Astrocyte (in vitro differentiated cells and primary cell): ENCODE measurements around the gene FYN.

ENCODE experiments used
- EZH2 ChIP-seq: IDR thresholded peaks from 2 replicates; pipeline ENCODE4 v1.6.1; 2012; ENCODE audit warnings: mild to moderate bottlenecking, low read length, inconsistent platforms; ENCODE audit not compliant: insufficient read depth
- TF ChIP-seq, protein P1 (sequence below): IDR thresholded peaks from 2 replicates; pipeline ENCODE4 v1.5.1; 2011; ENCODE audit warnings: low read depth, mild to moderate bottlenecking, inconsistent platforms, low read length, moderate library complexity; ENCODE audit not compliant: insufficient read depth

DNA sequence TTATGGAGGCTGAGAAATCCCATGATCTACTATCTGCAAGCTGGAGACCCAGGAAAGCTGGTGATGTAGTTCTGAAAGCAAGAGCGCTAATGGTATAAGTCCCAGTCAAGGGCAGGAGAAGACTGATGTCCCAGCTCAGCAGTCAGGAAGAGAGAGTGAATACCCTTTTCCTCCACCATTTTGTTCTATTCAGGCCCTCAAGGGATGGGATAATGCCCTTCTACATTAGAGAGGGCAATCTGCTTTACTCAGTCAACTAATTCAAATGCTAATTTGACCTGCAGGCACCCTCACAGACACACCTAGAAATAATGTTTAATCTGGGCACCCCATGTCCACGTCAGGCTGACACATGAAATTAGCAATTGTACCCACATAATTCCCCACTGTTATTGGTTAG lies 10.8 kb upstream of the FYN start:
- TF ChIP-seq, protein P1, sequence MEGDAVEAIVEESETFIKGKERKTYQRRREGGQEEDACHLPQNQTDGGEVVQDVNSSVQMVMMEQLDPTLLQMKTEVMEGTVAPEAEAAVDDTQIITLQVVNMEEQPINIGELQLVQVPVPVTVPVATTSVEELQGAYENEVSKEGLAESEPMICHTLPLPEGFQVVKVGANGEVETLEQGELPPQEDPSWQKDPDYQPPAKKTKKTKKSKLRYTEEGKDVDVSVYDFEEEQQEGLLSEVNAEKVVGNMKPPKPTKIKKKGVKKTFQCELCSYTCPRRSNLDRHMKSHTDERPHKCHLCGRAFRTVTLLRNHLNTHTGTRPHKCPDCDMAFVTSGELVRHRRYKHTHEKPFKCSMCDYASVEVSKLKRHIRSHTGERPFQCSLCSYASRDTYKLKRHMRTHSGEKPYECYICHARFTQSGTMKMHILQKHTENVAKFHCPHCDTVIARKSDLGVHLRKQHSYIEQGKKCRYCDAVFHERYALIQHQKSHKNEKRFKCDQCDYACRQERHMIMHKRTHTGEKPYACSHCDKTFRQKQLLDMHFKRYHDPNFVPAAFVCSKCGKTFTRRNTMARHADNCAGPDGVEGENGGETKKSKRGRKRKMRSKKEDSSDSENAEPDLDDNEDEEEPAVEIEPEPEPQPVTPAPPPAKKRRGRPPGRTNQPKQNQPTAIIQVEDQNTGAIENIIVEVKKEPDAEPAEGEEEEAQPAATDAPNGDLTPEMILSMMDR: no peak
- no peak for TF ChIP-seq EZH2
